ENCODE results near the gene DNAJB14.
A peak's percentile ranks its signal among the peaks of the same experiment; 100 is the strongest.

Gene DNAJB14

DNA sequence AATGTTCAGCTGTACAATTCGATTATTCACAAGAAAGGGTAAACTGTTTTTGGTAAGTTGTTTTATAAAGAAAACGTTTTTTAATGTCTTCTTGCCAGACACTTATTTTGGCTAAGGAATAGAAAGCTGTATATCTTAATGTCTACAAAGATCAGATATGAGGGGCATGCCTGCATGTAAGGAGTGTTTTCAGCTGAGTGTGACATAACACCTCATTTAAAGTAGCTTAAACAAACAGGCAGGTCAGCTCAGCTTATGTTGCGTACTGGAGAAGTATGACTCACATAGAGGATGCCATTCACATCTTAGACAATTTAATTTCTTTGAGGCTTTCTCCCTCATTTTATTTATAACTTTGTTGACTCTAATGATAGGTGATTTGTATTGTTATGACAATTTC lies 82.6 kb downstream of the DNAJB14 start:
- H3K36me3 ChIP-seq, result peaks cover 75% of the 10 kb centered on the region

DNA sequence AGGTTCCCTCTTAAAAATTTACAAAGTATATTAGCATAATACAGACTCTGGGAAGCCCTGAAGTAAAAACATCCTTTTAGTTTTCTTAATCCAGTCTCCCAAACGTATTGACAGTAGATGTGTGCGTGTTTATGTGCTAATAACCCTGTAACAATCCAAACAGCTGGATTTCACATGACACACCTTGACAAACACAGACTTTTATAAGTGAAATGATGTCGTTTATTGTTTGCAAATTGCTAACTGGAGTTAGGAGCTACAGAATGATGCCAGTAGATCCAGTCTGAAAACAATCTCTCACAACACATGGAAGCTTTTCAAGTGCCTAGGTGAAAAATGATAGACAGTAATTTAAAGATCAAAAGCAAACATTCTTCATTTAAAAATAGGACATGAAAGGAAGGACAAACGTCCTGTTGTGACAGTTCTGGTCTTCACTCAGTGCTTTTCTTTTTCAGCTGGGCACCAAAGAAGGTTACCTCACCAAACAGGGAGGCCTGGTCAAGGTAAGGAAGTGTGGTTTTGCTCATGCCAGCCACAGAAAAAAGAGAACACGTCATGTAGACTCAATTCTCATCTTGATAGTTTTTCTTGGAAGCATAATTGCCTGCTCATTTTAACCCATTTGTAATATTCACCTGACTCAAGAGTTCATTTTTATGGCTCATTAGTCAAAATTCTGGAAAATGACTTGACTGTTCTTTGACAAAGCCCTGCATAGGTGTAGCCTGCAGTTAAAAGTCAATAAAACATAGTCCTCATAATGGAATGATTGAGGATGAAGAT lies 85.1 kb downstream of the DNAJB14 start:
- Histone ChIP-seq H3K27ac (peak overlapping the region; percentile 91), H3K36me3 (peaks cover 51% of the 10 kb centered on the region)
- TF ChIP-seq, protein P1, sequence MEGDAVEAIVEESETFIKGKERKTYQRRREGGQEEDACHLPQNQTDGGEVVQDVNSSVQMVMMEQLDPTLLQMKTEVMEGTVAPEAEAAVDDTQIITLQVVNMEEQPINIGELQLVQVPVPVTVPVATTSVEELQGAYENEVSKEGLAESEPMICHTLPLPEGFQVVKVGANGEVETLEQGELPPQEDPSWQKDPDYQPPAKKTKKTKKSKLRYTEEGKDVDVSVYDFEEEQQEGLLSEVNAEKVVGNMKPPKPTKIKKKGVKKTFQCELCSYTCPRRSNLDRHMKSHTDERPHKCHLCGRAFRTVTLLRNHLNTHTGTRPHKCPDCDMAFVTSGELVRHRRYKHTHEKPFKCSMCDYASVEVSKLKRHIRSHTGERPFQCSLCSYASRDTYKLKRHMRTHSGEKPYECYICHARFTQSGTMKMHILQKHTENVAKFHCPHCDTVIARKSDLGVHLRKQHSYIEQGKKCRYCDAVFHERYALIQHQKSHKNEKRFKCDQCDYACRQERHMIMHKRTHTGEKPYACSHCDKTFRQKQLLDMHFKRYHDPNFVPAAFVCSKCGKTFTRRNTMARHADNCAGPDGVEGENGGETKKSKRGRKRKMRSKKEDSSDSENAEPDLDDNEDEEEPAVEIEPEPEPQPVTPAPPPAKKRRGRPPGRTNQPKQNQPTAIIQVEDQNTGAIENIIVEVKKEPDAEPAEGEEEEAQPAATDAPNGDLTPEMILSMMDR (IDR thresholded peaks at IDR 0.05), result no peak

More for the DNA sequence above, 82.6 kb downstream of the DNAJB14 start:
- TF ChIP-seq, protein P1 (IDR thresholded peaks at IDR 0.05), result no peak
- Histone ChIP-seq H3K4me1 (ENCODE audit: control insufficient read depth in 1 of 2, insufficient read depth in 1 of 2, low read depth in 1 of 2, low read length in 1 of 2) (peaks cover 36% of the 10 kb centered on the region in 2 experiments), H3K4me3 (ENCODE audit: low read depth in 1 of 2, low read length in 1 of 2) (no peak overlapping the region), H3K27ac (no peak overlapping the region), H3K27me3 (no peaks in the 10 kb centered on the region), H3K9me3 (no peaks in the 10 kb centered on the region)

DNA sequence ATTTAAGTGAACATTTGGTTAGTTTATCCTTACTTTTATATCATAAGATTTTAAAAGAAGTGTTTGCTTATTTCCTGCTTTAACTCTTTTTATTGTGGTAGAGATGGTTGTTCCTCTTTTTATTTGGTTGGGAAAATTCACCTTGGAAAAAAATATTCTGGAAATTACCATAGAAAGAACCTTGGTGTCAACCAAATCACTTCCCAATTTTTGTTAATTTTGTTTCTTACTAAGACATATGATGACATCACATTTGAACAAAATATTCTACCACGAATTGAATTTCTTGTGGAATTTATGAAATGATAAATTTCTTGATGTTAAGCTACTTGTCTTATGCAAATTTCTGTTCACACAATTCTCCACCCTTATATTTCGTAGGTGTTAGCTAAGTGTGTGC lies 85.9 kb downstream of the DNAJB14 start:
- Histone ChIP-seq H3K4me3 (ENCODE audit: low read depth in 1 of 2, low read length in 1 of 2) (peak overlapping the region in 1 of 2 experiments; percentile 39), H3K27ac (peak overlapping the region; percentile 91), H3K4me1 (ENCODE audit: control insufficient read depth in 1 of 2, insufficient read depth in 1 of 2, low read depth in 1 of 2, low read length in 1 of 2) (peaks cover 66 to 69% of the 10 kb centered on the region in 2 experiments), H3K27me3 (no peaks in the 10 kb centered on the region), H3K36me3 (peaks cover 45% of the 10 kb centered on the region), H3K9me3 (no peaks in the 10 kb centered on the region)
- TF ChIP-seq, protein P1 (IDR thresholded peaks at IDR 0.05), result no peak

More for the DNA sequence above, 85.1 kb downstream of the DNAJB14 start:
- H3K27me3 ChIP-seq, result no peaks in the 10 kb centered on the region
- peaks cover 59 to 61% of the 10 kb centered on the region in 2 experiments for H3K4me1 ChIP-seq (ENCODE audit: control insufficient read depth in 1 of 2, insufficient read depth in 1 of 2, low read depth in 1 of 2, low read length in 1 of 2)
- peak overlapping the region in 1 of 2 experiments; percentile 39 for H3K4me3 ChIP-seq (ENCODE audit: low read depth in 1 of 2, low read length in 1 of 2)
- H3K9me3 ChIP-seq, result no peaks in the 10 kb centered on the region

DNA sequence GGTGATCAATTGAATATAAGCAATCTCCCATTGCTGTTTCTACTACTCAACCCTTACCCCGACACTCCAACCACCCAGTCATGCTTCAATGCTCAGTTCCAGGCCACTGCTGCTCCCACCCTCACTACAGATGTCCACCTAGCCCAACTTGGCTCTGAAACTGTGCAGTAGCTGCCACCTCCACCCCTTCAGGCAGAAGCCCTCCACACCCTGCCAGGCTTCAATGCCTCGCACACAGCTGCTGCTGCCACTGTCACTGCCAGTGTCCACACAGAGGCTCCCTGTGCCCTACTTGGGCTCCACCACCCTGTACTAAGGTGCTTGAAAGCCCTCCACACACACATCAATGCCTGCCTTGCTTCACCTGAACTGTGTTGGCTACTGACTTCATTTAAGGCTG lies 86.8 kb downstream of the DNAJB14 start:
- Histone ChIP-seq H3K4me1 (ENCODE audit: control insufficient read depth in 1 of 2, insufficient read depth in 1 of 2, low read depth in 1 of 2, low read length in 1 of 2) (peaks cover 75 to 78% of the 10 kb centered on the region in 2 experiments), H3K27ac (peak overlapping the region; percentile 91), H3K4me3 (ENCODE audit: low read depth in 1 of 2, low read length in 1 of 2) (no peak overlapping the region), H3K27me3 (no peaks in the 10 kb centered on the region), H3K36me3 (peaks cover 38% of the 10 kb centered on the region), H3K9me3 (no peaks in the 10 kb centered on the region)
- TF ChIP-seq, protein P1 (IDR thresholded peaks at IDR 0.05), result no peak

DNA sequence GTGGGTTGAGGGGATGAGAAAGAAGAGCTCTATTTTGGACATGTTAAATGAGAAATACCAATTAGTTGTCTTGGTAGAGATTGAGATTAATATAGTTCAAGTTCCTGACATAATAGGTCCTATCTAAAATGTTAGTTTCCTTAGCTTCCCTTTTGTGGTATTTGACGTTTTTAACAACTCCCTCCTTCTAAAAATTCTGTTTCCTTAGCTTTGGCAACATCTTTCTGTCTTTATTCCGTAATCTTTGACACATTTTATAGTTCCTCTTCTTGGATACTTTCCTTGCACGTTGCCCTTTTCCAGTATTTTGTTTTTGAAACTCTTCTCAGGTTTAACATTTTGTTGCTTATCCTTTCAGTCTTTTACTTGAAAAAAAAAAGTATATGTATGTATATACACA lies 89.1 kb downstream of the DNAJB14 start:
- peak overlapping the region; percentile 91 for H3K27ac ChIP-seq
- H3K4me3 ChIP-seq (ENCODE audit: low read depth in 1 of 2, low read length in 1 of 2), result peak overlapping the region; percentile 57 to 58
- no peaks in the 10 kb centered on the region for H3K9me3 ChIP-seq
- H3K27me3 ChIP-seq, result no peaks in the 10 kb centered on the region
- H3K36me3 ChIP-seq, result peaks cover 36% of the 10 kb centered on the region
- TF ChIP-seq, protein P1 (IDR thresholded peaks at IDR 0.05), result no peak
- H3K4me1 ChIP-seq (ENCODE audit: control insufficient read depth in 1 of 2, insufficient read depth in 1 of 2, low read depth in 1 of 2, low read length in 1 of 2), result peaks cover 85 to 87% of the 10 kb centered on the region in 2 experiments
